NCI-H1417 treated with DMSO at 0.1 percent for 48 hours (cell line): ENCODE data around the gene NRSN2.
A peak's percentile ranks its signal among the peaks of the same experiment; 100 is the strongest.
"Not testable (repeated sequence)": the region's sequence is repeated elsewhere in the genome, so short reads cannot be mapped to it uniquely, and the experiment has no call there.

ENCODE experiments used
- DNase-seq: peaks from one replicate; lab custom pipeline; 2025; lab: John Stamatoyannopoulos, UW

Gene NRSN2

GRCh38 chr20:325045-325888 is 21.6 kb upstream of the NRSN2 start, which contains the start of gene SOX12:
SOX12 (plus strand) TSS chr20:325552; CDS start chr20:325925, 373 bp downstream.
- DNase-seq = peak; percentile 85

- no peak for DNase-seq
Observed at GRCh38 chr20:325889-326644, 20.8 kb upstream of the NRSN2 start.

- DNase-seq = no peak
Observed at GRCh38 chr20:326645-327185, 20.2 kb upstream of the NRSN2 start.

- DNase-seq = peak; percentile 67
Observed at GRCh38 chr20:327186-328026, 19.5 kb upstream of the NRSN2 start.

- DNase-seq = no peak
Observed at GRCh38 chr20:328027-328974, 18.6 kb upstream of the NRSN2 start.

- no peak for DNase-seq
Observed at GRCh38 chr20:328975-329695, 17.8 kb upstream of the NRSN2 start.

- DNase-seq = no peak
Observed at GRCh38 chr20:329851-330232, 17.1 kb upstream of the NRSN2 start.

- DNase-seq = peak; percentile 15
Observed at GRCh38 chr20:330233-331149, 16.4 kb upstream of the NRSN2 start.

- no peak for DNase-seq
Observed at GRCh38 chr20:334578-334977, 12.3 kb upstream of the NRSN2 start.

- DNase-seq = not testable (repeated sequence)
Observed at GRCh38 chr20:336040-336439, 10.9 kb upstream of the NRSN2 start.

GRCh38 chr20:341682-342081 is 5.2 kb upstream of the NRSN2 start:
- no peak for DNase-seq

GRCh38 chr20:343107-343506 is 3.8 kb upstream of the NRSN2 start:
- DNase-seq = no peak

- DNase-seq = no peak
Observed at GRCh38 chr20:346033-346639, 775 bp upstream of the NRSN2 start.

GRCh38 chr20:347317-347639 is 367 bp downstream of the NRSN2 start:
- no peak for DNase-seq

GRCh38 chr20:347640-348484 is 951 bp downstream of the NRSN2 start:
- DNase-seq = peak; percentile 83

GRCh38 chr20:348972-349841 is 2.3 kb downstream of the NRSN2 start:
- no peak for DNase-seq

GRCh38 chr20:353166-353565 is 6.3 kb downstream of the NRSN2 start:
- DNase-seq = no peak
